Epidermal melanocyte (primary cell): ENCODE results near the gene ST8SIA6.
"Not testable (repeated sequence)": the region's sequence is repeated elsewhere in the genome, so short reads cannot be mapped to it uniquely, and the experiment has no call there.

Experiments
- DNase-seq: peaks from one replicate; pipeline ENCODE4 v3.0.0; 2011; ENCODE audit warnings: low spot score; ENCODE audit not compliant: insufficient read length

ST8SIA6 gene

DNA sequence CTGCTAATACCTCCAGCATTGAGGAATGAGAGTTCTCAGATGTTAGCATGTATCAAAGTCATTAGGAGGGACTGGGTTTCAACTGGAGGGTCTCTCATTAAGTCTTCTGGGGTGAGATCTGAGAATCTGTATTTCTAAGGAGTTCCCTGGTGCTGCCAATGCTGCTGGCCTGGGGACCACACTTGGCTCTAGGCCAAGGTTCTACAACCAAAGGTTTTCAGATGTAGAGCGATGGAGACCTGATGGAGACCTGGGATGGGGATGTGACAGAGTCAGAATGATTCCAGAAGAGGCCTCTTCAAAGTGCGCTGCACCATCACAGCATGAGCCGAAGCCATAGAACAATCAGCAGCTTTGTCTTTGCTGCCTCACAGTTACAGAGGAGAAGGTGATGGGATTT lies 27.2 kb downstream of the ST8SIA6 start:
- no peak for DNase-seq

DNA sequence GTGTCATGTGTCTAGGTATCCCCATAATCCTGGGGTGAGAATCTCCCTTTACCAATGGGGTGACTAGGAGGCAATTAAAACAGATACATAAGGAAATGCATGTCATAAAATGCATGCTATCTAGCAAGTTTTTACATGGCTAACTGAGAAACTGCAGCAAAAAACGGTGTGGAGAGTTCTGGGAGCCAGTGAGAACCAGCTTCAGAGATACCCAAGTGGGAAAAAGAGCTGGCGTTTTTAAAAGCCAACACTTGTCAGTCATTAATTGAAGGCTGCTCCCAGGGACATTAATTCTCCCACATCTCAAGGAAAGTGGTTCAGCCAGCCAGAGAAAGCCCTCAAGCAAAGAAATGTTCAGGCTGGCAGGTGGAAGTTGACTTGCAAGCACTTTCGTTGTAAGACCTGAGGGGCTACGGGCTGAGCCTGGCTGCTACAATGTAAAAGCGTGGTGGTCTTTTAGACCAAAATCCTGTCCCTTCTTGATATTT lies 28.1 kb downstream of the ST8SIA6 start:
- no peak for DNase-seq

DNA sequence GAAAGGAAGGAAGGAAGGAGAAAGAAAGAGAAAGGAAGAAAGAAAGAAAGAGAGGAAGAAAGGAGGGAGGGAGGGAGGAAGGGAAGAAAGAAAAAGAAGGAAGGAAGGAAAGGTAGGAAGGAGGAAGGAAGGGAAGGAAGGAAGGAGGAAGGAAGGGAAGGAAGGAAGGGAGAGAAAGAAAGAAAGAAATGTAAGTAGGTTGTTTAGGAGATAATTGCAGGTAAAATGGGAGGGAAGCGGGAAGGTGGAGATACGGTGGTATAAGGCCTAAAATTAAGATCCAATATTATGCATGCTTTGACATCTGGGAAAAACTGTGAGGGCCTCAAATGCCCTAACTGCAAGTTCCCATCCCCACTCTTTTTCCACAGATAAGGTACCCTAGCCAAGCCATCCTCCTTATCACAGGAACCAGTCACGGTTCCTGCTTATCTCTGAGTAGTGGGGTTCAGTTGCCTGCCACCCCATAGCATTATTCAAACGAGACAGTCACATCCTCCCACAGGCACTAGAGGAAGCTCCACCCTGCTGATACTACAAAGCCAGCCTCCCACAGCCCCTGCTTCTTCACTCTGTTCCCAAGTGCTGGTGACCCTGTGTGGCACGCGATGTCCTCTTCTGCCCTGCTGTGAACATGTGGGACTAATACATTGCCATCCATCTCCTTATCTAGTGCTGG lies 28.7 kb downstream of the ST8SIA6 start:
- DNase-seq: no peak

DNA sequence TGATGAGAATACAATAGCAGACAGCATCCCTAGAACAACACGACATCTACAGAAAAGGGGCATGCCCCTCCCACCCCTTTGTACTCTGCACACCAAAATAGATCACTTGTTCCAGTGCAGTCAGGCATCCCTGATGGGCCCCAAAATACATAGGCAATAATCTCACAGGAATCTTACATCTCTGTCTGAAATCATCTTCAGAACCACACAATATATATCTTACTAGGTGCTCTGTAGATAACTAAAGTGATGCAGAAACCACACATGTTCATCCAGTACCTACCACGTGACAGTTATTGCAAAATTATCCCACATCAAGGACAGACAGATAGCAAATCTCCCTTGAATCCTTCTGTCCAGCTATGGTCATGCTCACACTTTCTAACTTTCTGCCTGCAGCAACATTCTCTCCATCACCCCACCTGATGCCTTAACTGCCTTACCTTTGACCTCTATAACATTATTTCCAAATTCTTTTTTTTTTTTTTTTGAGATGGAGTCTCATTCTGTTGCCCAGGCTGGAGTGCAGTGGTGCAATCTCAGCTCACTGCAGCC lies 30.7 kb downstream of the ST8SIA6 start:
- no peak for DNase-seq

DNA sequence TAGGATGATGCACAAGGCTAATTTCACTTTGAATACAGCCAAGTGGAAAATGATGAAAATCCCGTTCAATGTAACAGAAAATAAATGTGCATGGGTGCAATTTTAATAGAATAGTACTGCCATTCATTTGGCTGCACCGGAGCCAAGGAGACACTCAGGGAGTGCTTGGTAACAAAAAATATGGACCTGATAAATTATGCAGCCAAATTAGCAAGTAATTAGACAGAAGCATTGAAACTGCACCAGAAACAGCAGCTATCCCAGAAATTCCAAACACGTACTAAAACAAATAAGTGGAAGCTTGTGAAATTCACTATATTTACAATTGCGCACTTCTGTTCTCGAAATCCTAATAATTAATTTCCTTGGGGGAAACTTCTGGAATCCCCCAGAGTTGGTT lies 31.5 kb downstream of the ST8SIA6 start:
- no peak for DNase-seq

DNA sequence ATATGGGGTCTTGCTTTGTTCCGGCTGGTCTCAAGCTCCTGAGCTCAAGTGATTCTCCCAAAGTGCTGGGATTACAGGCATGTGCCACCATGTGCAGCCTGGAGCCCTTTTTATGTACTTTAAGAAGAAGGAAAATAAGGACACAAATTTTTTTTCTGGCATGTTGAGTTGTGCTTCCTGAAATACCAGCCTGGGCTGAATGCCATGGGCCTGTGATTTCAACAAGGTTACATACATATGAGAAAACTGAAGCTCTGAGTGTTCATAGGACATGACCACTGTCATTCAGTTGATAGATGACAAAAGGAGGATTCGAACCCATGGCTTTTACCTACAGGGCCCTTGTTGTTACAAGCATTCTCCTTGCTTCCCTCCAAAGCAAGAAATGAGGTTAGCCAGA lies 36.1 kb downstream of the ST8SIA6 start:
- no peak for DNase-seq

DNA sequence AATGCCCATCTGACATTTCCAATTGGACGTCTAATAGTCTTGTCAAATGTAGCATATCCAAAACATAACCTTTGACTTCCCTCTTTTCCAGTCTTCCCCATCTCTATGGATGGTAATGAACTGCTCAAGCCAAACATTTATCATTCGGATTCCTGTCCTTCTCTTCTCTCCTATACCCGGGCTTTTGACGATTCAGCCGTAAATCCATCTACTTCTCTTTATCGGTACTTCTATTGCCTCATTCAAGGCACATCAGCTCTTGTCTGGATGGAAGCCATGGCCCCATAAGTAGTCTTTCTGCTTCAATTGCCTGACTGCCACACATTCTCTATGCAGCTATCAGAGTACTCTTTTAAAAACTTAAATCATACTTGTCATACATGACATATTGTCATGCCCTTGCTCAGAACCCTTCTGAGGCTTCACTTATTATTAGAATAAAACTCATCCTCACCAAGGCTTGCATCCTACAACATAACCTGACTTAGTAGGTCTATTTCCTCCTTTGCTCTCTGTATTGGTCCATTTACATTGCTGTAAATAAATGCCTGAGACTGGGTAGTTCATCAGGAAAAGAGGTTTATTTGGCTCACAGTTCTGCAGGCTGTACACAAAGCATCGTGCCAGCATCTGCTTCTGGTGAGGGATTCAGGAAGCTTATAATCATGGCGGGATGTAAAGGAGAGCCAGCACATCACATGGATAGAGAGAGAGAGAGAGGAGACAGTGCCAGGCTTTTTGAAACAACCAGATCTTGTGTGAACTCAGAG lies 37.8 kb downstream of the ST8SIA6 start:
- no peak for DNase-seq

DNA sequence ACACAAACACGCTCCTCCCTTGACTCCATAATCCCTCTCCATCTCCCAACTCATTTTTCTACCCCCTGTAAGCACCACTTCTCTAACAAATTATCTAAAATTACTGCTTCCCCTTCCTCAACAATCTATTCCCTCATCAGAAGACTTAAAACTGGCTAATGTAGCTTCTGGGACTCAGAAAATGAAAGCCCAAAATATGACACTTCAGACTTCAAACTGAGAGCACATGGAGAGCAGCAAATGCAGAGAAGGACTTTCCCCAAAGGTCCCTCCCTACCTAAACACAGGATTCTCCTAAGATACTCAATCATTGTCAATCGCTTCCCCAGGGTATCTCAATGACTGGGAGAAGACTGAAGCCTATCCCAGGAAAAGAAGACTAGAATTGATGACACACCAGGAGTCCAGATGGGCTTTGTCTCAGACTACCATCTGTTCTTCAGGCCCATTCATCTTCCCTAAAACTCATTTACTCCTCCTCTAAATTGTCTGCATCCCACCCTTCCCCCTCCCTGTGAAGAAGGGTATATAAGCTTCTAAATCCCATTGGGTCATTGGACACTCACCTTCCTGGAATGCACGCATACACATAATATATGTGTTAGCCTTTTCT lies 39.2 kb downstream of the ST8SIA6 start:
- DNase-seq: no peak

DNA sequence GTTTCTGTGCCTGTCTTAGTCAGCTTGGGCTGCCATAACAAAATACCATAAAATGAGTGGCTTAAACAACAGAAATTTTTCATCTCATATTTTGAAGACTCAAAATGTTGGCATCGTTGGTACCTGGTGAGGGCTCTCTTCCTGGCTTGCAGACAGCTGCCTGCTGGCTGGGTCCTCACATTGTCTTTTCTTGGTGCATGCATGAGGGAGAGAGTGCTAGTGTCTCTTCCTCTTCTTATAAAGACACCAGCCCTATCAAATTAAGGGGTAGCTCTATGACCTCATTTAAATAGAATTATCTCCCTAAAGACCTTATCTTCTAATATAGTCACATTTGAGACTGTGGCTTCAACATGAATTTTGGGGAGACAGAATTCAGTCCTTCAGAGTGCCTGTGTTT lies 39.9 kb downstream of the ST8SIA6 start:
- DNase-seq: no peak

DNA sequence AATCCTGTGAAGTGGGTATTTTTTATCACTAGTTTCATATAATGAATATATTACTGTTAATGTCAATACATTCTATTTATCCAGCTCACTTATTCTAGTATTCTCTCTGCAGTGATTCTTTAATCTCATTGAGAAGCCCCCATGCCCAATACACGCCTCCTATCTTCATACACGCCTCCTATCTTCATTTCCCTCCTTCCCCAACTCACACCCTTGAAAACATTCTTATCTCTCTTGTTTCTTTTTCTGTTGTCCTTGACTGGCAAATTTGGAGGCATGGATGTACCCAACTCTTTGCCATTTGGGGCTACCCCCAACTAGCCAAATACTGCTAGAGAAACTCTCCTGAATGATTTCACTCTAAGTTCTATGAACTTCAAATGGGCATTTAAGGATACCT lies 40.5 kb downstream of the ST8SIA6 start:
- no peak for DNase-seq

DNA sequence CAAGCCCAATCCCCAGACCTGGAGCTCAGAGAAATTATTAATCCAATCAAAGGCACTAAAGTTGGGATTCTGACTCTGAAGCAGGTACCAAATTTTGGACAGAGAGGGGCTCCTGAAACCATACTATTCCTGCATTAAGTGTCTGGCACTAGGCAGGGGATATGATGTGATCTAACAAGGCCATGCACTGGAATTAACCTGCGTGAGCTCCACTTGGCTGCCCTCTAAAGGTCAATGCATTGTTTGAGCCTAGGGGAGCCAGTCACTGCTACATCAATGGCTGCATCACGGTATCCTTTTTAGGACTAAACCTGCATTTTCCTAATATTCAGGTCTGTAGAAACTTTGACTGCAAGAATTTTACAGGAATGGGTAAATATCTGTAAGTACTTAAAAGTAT lies 42.1 kb downstream of the ST8SIA6 start:
- DNase-seq: no peak

DNA sequence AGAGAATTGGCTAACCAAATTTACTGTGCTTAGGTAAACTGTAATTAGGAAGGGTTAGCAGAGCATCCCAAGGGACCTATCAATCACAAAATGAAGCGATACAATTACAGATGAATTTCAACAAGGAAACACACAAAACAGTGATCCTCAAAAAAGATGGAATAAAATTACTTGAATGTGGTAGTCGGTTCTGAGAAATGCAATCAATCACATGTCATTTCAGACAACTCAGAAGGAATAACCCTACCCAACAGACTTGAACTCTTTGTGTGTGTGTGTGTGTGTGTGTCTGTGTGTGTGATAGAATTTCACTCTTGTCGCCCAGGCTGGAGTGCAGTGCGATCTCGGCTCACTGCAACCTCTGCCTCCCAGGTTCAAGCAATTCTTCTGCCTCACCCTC lies 43.5 kb downstream of the ST8SIA6 start:
- DNase-seq: no peak

DNA sequence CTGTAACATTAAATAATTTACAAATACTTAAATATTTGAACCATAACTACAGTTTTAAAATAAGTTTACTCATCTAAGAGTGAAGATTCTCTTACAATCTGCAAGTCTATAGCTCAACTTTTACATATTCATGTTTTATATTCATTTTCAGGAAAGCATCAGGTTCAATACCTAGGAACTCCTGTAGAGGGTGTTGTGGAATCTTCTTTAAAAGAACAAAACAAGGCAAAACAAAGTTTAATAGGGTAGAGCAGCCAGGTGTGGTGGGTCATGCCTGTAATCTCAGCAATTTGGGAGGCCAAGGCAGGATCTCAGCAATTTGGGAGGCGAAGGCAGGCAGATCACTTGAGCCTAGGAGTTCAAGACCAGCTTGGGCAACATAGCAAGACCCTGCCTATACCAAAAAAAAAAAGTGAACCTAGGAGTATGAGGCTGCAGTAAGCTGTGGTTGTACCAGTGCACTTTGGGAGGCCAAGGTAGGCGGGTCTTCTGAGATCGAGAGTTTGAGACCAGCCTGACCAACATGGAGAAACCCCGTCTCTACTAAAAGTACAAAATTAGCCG lies 45.1 kb downstream of the ST8SIA6 start:
- DNase-seq: no peak

DNA sequence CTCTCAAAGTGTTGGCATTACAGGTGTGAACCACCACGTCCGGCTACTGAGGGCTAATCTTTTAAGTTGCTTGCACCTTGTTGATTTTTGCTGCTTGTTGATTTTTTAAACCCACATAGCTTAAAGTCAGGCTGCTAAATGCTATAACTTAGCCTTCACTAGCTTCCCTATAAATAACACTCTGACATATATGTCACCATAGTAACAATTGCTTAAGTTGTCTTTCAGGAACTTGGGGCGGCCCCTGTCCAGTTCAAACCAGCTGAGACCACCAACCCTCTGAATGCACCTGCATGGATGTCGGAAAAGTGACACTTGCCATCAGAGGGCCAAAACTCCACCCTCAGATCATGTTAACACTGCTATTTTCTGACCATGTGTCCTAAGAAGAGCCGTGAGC lies 47.3 kb downstream of the ST8SIA6 start:
- no peak for DNase-seq

DNA sequence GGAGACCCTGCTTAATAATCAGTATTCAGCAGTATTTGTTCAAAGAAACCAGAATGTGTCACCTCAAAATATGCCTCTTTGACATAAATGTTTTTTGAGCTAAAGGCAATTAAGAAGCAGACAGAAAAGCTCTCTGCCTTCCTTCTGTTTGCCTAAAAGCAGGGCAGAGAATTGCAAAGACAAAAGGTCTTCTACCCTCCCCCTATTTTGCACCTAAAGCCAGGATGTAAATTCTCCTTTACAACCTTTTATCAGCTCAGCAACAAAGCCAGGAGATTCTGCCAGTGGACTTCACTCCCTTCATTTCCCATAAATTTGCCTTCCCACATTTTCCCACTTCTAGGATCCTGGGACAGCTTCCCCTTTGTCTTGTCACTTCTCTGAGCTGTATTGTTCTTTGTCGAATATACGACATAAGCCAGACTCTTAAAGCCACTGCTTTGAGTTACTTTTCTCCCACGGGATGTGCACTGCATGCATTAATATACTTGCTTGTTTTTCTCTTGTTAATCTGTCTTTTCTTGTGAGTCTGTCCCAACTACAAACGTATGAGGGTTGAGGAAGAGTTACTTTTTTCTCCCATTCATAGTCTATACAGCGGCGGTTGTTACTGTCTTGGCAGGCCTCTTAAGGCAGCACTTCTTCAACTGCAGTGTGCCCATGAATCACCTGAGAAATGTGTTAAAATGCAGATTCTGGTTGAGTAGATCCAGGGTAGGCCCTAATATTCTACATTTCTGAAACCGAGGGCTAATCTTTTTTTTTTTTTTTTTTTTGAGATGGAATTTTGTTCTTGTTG lies 48.2 kb downstream of the ST8SIA6 start:
- no peak for DNase-seq

DNA sequence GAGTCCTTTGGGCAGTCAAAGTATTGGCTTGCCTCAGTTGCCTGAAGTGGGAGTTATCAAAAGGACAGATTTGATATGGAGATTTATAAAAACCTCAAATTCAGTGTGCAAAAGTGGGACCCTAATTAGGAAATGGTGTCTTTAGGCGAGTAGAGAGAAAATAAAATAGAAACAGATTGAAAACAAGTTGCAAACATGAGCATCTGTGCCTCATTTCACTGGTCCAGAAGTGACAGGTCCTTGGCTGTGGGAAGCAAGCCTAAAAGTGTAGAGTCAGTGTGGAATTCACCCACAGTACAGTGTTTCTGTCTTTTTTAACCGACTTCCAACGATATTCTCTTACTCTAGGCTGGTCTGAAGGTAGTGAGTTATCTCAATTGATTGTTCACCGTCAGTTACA lies 51.2 kb downstream of the ST8SIA6 start:
- no peak for DNase-seq

DNA sequence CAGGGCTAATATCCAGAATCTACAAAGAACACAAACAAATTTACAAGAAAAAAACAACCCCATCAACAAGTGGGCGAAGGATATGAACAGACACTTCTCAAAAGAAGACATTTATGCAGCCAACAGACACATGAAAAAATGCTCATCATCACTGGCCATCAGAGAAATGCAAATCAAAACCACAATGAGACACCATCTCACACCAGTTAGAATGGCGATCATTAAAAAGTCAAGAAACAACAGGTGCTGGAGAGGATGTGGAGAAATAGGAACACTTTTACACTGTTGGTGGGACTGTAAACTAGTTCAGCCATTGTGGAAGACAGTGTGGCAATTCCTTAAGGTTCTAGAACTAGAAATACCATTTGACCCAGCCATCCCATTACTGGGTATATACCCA lies 52.4 kb downstream of the ST8SIA6 start:
- not testable (repeated sequence) for DNase-seq

DNA sequence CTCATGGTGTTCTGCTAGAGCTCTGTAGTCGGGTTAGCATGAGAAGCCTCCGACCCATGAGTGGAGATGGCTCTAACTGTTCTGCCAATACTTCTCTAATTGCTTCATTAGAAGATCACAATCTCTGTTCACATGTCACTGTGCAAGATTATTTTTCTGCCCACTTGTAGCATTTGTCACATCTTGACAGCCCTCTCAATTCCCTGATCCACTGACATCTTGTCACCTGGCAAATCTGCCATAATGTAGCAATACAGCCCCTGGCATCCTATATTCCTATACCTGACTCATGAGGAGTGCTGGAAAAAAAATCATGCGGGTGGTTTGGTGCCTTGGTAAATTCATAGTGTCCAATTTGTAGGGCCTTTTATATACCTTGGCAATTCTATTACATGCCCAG lies 58.4 kb downstream of the ST8SIA6 start:
- no peak for DNase-seq

DNA sequence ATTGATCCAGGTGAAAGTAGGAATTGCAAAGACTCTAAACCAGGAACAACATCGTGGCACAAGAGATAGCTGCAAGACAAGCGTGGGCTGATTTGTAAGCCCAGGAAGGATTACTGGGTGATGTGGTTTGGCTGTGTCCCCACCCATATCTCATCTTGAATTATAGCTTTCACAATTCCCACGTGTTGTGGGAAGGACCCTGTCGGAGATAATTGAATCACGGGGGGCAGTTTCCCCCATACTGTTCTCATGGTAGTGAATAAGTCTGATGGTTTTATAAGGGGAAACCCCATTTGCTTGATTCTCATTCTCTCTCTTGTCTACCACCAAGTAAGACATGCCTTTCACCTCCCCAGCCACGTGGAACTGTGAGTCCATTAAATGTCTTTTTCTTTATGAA lies 59.5 kb downstream of the ST8SIA6 start:
- no peak for DNase-seq

DNA sequence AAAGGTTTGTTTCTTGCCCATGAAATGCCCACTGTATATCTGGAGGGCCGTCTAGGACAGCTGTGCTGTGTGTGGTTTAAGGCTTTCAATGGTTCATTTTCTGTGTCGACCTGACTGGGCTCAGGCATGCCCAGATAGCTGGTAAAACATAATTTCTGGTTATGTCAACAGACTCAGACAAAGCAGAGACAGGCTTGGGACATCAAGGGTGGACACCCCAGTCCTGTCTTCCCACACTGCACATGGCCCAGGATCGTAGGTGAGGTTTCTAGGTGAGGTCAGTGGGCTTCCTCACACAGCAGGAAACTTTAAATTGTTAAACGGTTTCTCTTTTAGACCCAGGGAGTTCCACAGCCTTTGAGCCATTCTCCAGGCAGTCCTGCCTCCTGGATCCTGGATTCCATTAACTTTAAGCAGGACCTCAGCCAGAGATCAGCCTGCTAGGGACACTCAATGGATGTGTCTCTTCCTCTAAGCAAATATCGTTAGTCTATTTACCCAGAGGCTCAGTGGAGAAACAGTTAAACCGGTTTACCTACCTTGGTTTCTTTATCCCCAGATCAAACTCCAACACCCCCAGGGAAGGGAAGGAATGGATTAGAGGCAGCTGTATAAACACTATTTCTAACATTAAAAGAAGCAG lies 66.4 kb downstream of the ST8SIA6 start:
- DNase-seq: no peak

DNA sequence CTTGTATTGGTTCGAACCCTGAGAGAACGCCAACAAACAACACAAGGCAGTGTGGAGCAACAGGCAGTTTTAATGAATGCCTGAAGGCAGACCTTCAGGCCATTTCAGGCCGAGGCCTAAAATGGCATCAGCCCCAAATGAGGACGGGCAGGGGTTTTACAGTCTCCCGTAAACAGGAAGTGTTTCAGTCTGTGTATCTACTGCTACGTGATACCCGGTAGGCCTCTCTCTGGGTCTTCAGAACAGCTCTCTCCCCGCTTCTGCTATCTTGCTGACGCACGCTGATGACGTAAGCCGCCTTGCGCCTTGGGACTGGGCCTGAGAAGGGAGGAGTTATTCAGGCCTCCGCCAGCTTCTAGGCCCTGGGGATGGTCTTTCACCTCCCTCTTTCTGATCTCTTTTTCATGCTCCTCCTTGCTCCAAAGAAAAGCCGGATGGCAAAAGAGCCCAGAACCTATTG lies 67.7 kb downstream of the ST8SIA6 start:
- DNase-seq: no peak
